SK-N-SH (cell line): ENCODE measurements around the gene NAPA.

Experiments
- CTCF ChIP-seq: fragments of 200-600 bp; sonication (generic); IDR thresholded peaks from 2 replicates; pipeline ENCODE4 v1.6.1; 2017; ENCODE audit warnings: antibody characterized with exemption, mild to moderate bottlenecking, moderate library complexity
- EP300 ChIP-seq, 2 experiments: IDR thresholded peaks; 2 replicates each; pipeline versions ENCODE4 v1.4.0 to v1.6.1; 2012; ENCODE audit warnings: borderline replicate concordance in 1 of 2, low read depth in 1 of 2, low read length in 1 of 2
- GATA2 ChIP-seq: sonication (generic); formaldehyde crosslinking; IDR thresholded peaks from 2 replicates; pipeline ENCODE4 v1.5.0; 2020; ENCODE audit warnings: mild to moderate bottlenecking, missing genetic modification reagents
- IRF3 ChIP-seq: fragments of 150-350 bp; IDR thresholded peaks from 2 replicates; pipeline ENCODE4 v1.6.1; 2016; ENCODE audit warnings: mild to moderate bottlenecking, low read depth, low read length
- SMC3 ChIP-seq: IDR thresholded peaks from 2 replicates; pipeline ENCODE4 v1.6.1; 2012; ENCODE audit warnings: low read depth, low read length, improper control_type of control experiment

- no peak for TF ChIP-seq EP300 (IDR thresholded peaks at IDR 0.05; ENCODE audit: borderline replicate concordance in 1 of 2, low read depth in 1 of 2, low read length in 1 of 2)
- no peak for TF ChIP-seq GATA2
- no peak for TF ChIP-seq IRF3
- no peak for TF ChIP-seq CTCF
- TF ChIP-seq SMC3: no peak
Measured at GRCh38 chr19:47511128-47511517, 3.7 kb downstream of the NAPA start.
